HG03039 (cell line): ENCODE data around the gene DMC1.
A peak's percentile ranks its signal among the peaks of the same experiment; 100 is the strongest.

Source experiments
- ATAC-seq: cut with Tn5 transposase; IDR thresholded peaks from one replicate; pipeline ENCODE4 v1.9.1; 2021; ENCODE audit warnings: mild to moderate bottlenecking, moderate library complexity; ENCODE audit not compliant: unreplicated experiment

The DMC1 gene

GRCh38 chr22:38567531-38568285 is 2.3 kb downstream of the DMC1 start:
- no peak for ATAC-seq

- no peak for ATAC-seq
Observed at GRCh38 chr22:38566726-38567504, 3.1 kb downstream of the DMC1 start.

- no peak for ATAC-seq
Observed at GRCh38 chr22:38565441-38565840, 4.5 kb downstream of the DMC1 start.

- no peak for ATAC-seq
Observed at GRCh38 chr22:38564669-38565068, 5.3 kb downstream of the DMC1 start.

- ATAC-seq: no peak
Observed at GRCh38 chr22:38554281-38554680, 15.7 kb downstream of the DMC1 start.

GRCh38 chr22:38549101-38549894 is 20.7 kb downstream of the DMC1 start:
- no peak for ATAC-seq

GRCh38 chr22:38540701-38541100 is 29.3 kb downstream of the DMC1 start:
- no peak for ATAC-seq

GRCh38 chr22:38531251-38531938 is 38.6 kb downstream of the DMC1 start:
- no peak for ATAC-seq

GRCh38 chr22:38524429-38524828 is 45.6 kb downstream of the DMC1 start:
- ATAC-seq: no peak

GRCh38 chr22:38523479-38523878 is 46.5 kb downstream of the DMC1 start:
- no peak for ATAC-seq

GRCh38 chr22:38523029-38523428 is 47.0 kb downstream of the DMC1 start:
- ATAC-seq: no peak

GRCh38 chr22:38519453-38520250 is 50.3 kb downstream of the DMC1 start:
- ATAC-seq: no peak

GRCh38 chr22:38518620-38519019 is 51.4 kb downstream of the DMC1 start:
- no peak for ATAC-seq

- ATAC-seq: no peak
Observed at GRCh38 chr22:38513063-38513462, 56.9 kb downstream of the DMC1 start.

GRCh38 chr22:38510416-38510970 is 59.5 kb downstream of the DMC1 start:
- no peak for ATAC-seq

GRCh38 chr22:38506118-38506962 is 63.6 kb downstream of the DMC1 start, which contains the start of gene DDX17:
DDX17 (minus strand) TSS chr22:38506311.
- peak; percentile 76 for ATAC-seq

GRCh38 chr22:38505541-38506117 is 64.4 kb downstream of the DMC1 start:
- peak; percentile 21 for ATAC-seq

GRCh38 chr22:38504731-38505540 is 65.0 kb downstream of the DMC1 start:
- ATAC-seq: no peak
